ENCODE results near the gene INPP5K.
"Not testable (repeated sequence)": the region's sequence is repeated elsewhere in the genome, so short reads cannot be mapped to it uniquely, and the experiment has no call there.

The INPP5K gene

GRCh38 chr17:1467898-1468492 is 48.4 kb downstream of the INPP5K start:
- no peak for DNase-seq (ENCODE audit: low read depth in 2 of 2)

GRCh38 chr17:1467258-1467657 is 49.2 kb downstream of the INPP5K start:
- no peak for DNase-seq (ENCODE audit: low read depth in 2 of 2)

DNA sequence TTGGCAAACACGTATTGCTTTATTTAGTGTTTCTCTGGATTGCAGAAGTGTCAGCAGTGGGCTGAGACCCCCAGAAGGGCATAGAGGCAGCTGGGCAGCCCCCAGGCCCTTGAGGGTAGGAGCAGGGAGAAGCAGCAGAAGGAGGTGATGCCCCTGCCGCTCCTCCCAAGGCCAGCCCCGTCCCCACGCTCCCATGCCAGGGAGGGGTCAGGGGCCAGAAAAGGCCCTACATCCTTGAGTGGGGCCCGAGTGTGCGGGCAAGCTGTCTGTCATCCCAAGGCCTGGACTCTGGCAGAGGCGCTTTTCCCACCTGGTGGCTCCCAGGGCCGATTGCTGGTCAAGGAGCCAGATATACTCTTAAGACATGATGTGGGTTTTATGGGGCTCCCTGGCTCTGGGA is 52.2 kb downstream of the INPP5K start:
- DNase-seq (ENCODE audit: low read depth in 2 of 2): no peak

GRCh38 chr17:1462164-1463112 is 54.0 kb downstream of the INPP5K start:
- DNase-seq (ENCODE audit: low read depth in 2 of 2): no peak

DNA sequence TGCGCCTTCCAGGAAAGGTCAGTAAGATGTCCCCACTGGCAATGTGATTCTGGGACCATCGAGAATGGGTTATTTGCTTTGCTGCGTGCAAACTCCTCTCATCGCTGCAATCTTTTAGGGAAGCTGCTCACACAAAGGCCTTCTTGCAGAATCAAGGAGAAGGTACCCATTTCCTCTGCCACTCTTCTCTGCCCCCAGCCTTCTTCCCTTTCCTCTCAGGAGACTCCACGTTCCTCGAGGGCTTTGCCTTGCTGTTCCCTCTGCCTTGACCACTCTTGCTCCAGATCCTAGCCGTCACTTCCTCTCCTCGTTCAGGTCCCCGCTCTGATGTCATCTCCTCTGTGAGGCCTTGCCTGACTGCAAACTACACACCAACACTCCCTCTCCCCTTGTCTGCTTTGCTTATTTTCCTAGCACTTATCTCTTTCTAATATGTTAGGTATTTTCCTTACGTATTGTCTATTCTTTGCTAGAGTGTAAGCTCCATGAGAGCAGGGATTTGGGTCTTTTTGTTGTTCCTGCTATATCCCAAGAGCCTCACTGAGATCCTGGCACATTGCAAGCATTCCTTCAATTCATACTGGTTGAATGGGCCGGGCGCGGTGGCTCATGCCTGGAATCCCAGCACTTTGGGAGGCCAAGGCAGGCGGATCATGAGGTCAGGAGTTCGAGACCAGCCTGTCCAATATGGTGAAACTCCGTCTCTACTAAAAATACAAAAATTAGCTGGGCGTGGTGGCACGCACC is 55.0 kb downstream of the INPP5K start:
- no peak for DNase-seq (ENCODE audit: low read depth in 2 of 2)

- no peak for DNase-seq (ENCODE audit: low read depth in 2 of 2)
Observed at GRCh38 chr17:1460233-1460632, 56.2 kb downstream of the INPP5K start.

GRCh38 chr17:1455797-1456599 is 60.4 kb downstream of the INPP5K start, which contains the start of gene CRK:
CRK (minus strand) TSS chr17:1456232; CDS start chr17:1456117, 115 bp downstream.
- peak; percentile 95 to 98 for DNase-seq (ENCODE audit: low read depth in 2 of 2)

DNA sequence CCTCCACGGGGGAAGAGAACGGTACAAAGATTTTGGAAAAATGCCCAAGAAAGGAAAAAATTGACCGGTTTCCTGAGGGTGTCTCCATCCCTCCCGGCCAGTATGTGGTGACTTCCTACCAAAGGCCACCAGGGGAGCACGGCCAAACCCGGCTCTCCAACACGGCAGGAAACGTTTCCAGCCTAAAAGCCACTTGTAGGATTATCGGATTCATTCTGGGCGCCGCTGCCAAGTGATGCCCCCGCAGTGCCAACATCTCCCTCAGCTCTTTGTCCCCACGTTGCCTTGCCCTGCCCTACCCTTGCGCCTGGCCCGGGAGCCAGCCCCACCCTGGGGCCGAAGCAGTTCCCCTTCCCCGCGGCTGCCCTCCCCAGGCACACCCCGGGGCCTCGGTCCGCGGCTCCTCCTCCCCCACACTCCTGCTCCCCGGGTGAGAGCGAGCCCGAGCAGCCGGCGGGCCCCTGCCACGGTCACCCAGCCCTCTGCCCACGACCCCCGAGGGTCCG is 61.1 kb downstream of the INPP5K start:
- no peak for DNase-seq (ENCODE audit: low read depth in 2 of 2)

- DNase-seq (ENCODE audit: low read depth in 2 of 2): no peak
Observed at GRCh38 chr17:1454541-1454940, 61.9 kb downstream of the INPP5K start.

GRCh38 chr17:1453694-1454093 is 62.7 kb downstream of the INPP5K start:
- not testable (repeated sequence) for DNase-seq (ENCODE audit: low read depth in 2 of 2)

- DNase-seq (ENCODE audit: low read depth in 2 of 2): no peak
Observed at GRCh38 chr17:1452836-1453235, 63.6 kb downstream of the INPP5K start.

- not testable (repeated sequence) for DNase-seq (ENCODE audit: low read depth in 2 of 2)
Observed at GRCh38 chr17:1450261-1450660, 66.2 kb downstream of the INPP5K start.

- DNase-seq (ENCODE audit: low read depth in 2 of 2): no peak
Observed at GRCh38 chr17:1449412-1449967, 66.9 kb downstream of the INPP5K start.

DNA sequence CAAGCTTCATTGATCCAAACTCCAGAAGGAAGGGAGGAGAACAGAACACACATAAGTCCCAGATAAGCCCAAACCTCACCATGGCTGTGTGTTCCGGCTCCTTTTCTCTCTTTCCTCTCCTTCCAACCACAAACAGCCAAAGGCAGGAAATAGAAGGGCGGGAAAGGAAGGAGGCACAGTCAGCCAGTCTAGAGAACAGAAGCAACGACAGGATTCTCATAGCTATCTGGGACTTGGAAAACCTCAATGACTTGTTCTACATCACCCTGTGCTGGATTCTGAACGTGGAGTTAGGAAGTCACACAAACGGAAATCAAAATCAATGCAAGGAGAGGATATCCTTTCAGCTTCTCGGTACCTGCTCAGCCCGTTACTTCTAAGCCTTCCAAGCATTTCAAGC is 69.4 kb downstream of the INPP5K start:
- no peak for DNase-seq (ENCODE audit: low read depth in 2 of 2)

GRCh38 chr17:1446201-1446600 is 70.2 kb downstream of the INPP5K start:
- no peak for DNase-seq (ENCODE audit: low read depth in 2 of 2)

GRCh38 chr17:1445695-1446094 is 70.7 kb downstream of the INPP5K start:
- DNase-seq (ENCODE audit: low read depth in 2 of 2): not testable (repeated sequence)
